WTC11 (cell line): ENCODE measurements around the gene RGS6.

Experiments used
- ETV6 ChIP-seq: sonication (generic); formaldehyde crosslinking; IDR thresholded peaks from 2 replicates; pipeline ENCODE4 v1.8.1; 2022; ENCODE audit warnings: mild to moderate bottlenecking, missing genetic modification reagents
- SP1 ChIP-seq: sonication (generic); formaldehyde crosslinking; conservative IDR thresholded peaks from 2 replicates; pipeline ENCODE4 v1.8.1; 2022; ENCODE audit warnings: missing genetic modification reagents
- TF ChIP-seq, protein P1 (sequence below): sonication (generic); formaldehyde crosslinking; IDR thresholded peaks from 2 replicates; pipeline ENCODE4 v1.8.1; 2022; ENCODE audit warnings: mild to moderate bottlenecking, moderate library complexity, missing genetic modification reagents
- TF ChIP-seq, protein P2 (sequence below): fragments of 250-450 bp; sonication (Bioruptor Pico); IDR thresholded peaks from 2 replicates; pipeline ENCODE4 v1.9.0; 2021; ENCODE audit warnings: mild to moderate bottlenecking
- TF ChIP-seq, protein P3 (sequence below): sonication (generic); formaldehyde crosslinking; IDR thresholded peaks from 2 replicates; pipeline ENCODE4 v1.8.1; 2023; ENCODE audit warnings: mild to moderate bottlenecking, missing genetic modification reagents, moderate library complexity
- TF ChIP-seq, protein P4 (sequence below): sonication (generic); formaldehyde crosslinking; IDR thresholded peaks from 2 replicates; pipeline ENCODE4 v1.8.1; 2023; ENCODE audit warnings: mild to moderate bottlenecking, missing genetic modification reagents
- TF ChIP-seq, protein P5 (sequence below): fragments of 200-600 bp; IDR thresholded peaks from 2 replicates; pipeline ENCODE4 v1.8.0; 2022; ENCODE audit warnings: antibody characterized with exemption
- TF ChIP-seq, protein P6 (sequence below): sonication (generic); formaldehyde crosslinking; IDR thresholded peaks from 2 replicates; pipeline ENCODE4 v1.8.1; 2022; ENCODE audit warnings: missing genetic modification reagents, borderline replicate concordance

DNA sequence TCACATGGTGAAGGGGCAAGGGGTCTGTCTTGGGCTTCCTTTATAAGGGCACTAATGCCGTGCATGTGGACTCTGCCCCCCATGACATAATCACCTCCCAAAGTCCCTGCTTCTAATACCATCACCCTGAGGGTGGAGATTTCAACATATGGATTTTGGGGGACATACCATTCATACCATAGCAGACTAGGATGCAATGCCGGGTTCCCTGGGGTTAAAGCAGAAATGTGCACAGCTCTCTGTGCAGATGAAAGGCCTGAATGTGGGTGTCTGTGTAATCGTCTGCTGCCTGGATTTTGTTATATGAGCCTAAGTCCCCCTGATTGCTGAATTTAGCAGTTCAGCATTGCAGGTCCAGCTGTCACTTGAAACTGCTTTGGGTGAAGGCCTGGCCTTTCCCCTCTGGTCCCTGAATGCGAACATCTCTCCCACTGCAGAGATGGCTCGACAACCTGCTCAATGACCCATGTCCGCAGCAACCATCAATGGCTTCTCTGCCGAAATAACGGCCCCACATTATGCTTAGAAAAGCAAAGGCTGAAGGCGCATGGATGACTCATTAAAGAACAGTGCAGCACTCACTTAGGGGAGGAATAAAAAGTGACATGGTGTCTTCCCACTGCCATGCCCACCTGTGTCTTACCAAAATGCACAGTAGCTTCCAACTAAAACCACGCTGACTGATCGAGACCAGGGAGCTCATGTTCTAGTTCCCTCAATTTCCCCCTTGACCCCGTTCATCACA lies 675.3 kb downstream of the RGS6 start:
- TF ChIP-seq, protein P1, sequence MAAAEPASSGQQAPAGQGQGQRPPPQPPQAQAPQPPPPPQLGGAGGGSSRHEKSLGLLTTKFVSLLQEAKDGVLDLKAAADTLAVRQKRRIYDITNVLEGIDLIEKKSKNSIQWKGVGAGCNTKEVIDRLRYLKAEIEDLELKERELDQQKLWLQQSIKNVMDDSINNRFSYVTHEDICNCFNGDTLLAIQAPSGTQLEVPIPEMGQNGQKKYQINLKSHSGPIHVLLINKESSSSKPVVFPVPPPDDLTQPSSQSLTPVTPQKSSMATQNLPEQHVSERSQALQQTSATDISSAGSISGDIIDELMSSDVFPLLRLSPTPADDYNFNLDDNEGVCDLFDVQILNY (CRISPR knock-in tag): no peak
- no peak for TF ChIP-seq SP1
- TF ChIP-seq, protein P2, sequence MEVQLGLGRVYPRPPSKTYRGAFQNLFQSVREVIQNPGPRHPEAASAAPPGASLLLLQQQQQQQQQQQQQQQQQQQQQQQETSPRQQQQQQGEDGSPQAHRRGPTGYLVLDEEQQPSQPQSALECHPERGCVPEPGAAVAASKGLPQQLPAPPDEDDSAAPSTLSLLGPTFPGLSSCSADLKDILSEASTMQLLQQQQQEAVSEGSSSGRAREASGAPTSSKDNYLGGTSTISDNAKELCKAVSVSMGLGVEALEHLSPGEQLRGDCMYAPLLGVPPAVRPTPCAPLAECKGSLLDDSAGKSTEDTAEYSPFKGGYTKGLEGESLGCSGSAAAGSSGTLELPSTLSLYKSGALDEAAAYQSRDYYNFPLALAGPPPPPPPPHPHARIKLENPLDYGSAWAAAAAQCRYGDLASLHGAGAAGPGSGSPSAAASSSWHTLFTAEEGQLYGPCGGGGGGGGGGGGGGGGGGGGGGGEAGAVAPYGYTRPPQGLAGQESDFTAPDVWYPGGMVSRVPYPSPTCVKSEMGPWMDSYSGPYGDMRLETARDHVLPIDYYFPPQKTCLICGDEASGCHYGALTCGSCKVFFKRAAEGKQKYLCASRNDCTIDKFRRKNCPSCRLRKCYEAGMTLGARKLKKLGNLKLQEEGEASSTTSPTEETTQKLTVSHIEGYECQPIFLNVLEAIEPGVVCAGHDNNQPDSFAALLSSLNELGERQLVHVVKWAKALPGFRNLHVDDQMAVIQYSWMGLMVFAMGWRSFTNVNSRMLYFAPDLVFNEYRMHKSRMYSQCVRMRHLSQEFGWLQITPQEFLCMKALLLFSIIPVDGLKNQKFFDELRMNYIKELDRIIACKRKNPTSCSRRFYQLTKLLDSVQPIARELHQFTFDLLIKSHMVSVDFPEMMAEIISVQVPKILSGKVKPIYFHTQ (CRISPR knock-in tag): no peak
- TF ChIP-seq, protein P3, sequence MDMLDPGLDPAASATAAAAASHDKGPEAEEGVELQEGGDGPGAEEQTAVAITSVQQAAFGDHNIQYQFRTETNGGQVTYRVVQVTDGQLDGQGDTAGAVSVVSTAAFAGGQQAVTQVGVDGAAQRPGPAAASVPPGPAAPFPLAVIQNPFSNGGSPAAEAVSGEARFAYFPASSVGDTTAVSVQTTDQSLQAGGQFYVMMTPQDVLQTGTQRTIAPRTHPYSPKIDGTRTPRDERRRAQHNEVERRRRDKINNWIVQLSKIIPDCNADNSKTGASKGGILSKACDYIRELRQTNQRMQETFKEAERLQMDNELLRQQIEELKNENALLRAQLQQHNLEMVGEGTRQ (CRISPR knock-in tag): no peak
- TF ChIP-seq, protein P4, sequence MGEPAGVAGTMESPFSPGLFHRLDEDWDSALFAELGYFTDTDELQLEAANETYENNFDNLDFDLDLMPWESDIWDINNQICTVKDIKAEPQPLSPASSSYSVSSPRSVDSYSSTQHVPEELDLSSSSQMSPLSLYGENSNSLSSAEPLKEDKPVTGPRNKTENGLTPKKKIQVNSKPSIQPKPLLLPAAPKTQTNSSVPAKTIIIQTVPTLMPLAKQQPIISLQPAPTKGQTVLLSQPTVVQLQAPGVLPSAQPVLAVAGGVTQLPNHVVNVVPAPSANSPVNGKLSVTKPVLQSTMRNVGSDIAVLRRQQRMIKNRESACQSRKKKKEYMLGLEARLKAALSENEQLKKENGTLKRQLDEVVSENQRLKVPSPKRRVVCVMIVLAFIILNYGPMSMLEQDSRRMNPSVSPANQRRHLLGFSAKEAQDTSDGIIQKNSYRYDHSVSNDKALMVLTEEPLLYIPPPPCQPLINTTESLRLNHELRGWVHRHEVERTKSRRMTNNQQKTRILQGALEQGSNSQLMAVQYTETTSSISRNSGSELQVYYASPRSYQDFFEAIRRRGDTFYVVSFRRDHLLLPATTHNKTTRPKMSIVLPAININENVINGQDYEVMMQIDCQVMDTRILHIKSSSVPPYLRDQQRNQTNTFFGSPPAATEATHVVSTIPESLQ (CRISPR knock-in tag): no peak
- TF ChIP-seq, protein P5, sequence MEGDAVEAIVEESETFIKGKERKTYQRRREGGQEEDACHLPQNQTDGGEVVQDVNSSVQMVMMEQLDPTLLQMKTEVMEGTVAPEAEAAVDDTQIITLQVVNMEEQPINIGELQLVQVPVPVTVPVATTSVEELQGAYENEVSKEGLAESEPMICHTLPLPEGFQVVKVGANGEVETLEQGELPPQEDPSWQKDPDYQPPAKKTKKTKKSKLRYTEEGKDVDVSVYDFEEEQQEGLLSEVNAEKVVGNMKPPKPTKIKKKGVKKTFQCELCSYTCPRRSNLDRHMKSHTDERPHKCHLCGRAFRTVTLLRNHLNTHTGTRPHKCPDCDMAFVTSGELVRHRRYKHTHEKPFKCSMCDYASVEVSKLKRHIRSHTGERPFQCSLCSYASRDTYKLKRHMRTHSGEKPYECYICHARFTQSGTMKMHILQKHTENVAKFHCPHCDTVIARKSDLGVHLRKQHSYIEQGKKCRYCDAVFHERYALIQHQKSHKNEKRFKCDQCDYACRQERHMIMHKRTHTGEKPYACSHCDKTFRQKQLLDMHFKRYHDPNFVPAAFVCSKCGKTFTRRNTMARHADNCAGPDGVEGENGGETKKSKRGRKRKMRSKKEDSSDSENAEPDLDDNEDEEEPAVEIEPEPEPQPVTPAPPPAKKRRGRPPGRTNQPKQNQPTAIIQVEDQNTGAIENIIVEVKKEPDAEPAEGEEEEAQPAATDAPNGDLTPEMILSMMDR: no peak
- no peak for TF ChIP-seq ETV6
- TF ChIP-seq, protein P6, sequence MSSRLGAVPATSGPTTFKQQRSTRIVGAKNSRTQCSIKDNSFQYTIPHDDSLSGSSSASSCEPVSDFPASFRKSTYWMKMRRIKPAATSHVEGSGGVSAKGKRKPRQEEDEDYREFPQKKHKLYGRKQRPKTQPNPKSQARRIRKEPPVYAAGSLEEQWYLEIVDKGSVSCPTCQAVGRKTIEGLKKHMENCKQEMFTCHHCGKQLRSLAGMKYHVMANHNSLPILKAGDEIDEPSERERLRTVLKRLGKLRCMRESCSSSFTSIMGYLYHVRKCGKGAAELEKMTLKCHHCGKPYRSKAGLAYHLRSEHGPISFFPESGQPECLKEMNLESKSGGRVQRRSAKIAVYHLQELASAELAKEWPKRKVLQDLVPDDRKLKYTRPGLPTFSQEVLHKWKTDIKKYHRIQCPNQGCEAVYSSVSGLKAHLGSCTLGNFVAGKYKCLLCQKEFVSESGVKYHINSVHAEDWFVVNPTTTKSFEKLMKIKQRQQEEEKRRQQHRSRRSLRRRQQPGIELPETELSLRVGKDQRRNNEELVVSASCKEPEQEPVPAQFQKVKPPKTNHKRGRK (CRISPR knock-in tag): no peak
